HUES64 (cell line): ENCODE measurements around the gene TNIK.
"Not testable (repeated sequence)": the region's sequence is repeated elsewhere in the genome, so short reads cannot be mapped to it uniquely, and the experiment has no call there.

Source experiments
- H3K27ac ChIP-seq: 2 replicates; pipeline ENCODE4 v1.7.0; 2013; ENCODE audit warnings: low read depth, low read length, inconsistent platforms
- H3K27me3 ChIP-seq: 2 replicates; pipeline ENCODE4 v1.6.1; 2013; ENCODE audit warnings: mild to moderate bottlenecking, low read length; ENCODE audit not compliant: insufficient read depth
- H3K36me3 ChIP-seq: 2 replicates; pipeline ENCODE4 v1.6.1; 2013; ENCODE audit warnings: mild to moderate bottlenecking, low read length; ENCODE audit not compliant: insufficient read depth
- H3K4me1 ChIP-seq: 2 replicates; pipeline ENCODE4 v1.6.1; 2013; ENCODE audit warnings: mild to moderate bottlenecking, low read length, moderate library complexity; ENCODE audit not compliant: insufficient read depth
- H3K4me3 ChIP-seq: 2 replicates; pipeline ENCODE4 v1.5.1; 2013; ENCODE audit warnings: mild to moderate bottlenecking, low read length, moderate library complexity
- H3K9ac ChIP-seq: 2 replicates; pipeline ENCODE4 v1.6.1; 2013; ENCODE audit warnings: mild to moderate bottlenecking, low read depth, low read length
- H3K9me3 ChIP-seq: 2 replicates; pipeline ENCODE4 v1.6.1; 2013; ENCODE audit warnings: low read depth, low read length; ENCODE audit not compliant: insufficient read depth
- WGBS: fragments of 150-250, 120-280 bp; methylation state at CpG from one replicate; pipeline ENCODE4 v1.1.7; 2013; ENCODE audit warnings: missing lambda C conversion rate; 5-methylcytosine and 5-hydroxymethylcytosine counted together

The TNIK gene

DNA sequence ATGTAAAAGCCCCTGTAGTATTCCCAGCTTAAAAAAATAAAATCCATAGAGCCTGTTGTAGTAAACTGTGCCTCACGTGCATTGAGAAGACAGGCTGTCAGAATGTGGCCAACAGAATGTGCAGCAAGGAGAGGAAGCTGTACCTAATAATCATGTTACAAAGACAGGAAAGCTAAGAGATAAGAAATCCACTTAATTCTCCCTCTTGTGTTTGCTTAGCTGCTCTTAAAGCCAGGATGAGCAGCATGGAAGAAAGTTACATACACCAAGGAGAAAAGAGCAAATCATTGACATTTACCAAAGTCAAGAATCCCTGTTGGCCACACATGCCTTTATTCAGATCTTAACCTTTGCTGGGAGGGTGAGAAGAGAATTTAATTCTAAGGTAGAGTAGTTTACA is 85.9 kb downstream of the TNIK start:
- Histone ChIP-seq H3K9ac (no peak overlapping the region), H3K36me3 (no peaks in the 10 kb centered on the region), H3K27ac (no peak overlapping the region), H3K4me1 (peaks cover 9% of the 10 kb centered on the region), H3K9me3 (no peaks in the 10 kb centered on the region), H3K4me3 (no peak overlapping the region), H3K27me3 (no peaks in the 10 kb centered on the region)
- 67% methylated on average over 1 of the region's 1 CpG for WGBS

DNA sequence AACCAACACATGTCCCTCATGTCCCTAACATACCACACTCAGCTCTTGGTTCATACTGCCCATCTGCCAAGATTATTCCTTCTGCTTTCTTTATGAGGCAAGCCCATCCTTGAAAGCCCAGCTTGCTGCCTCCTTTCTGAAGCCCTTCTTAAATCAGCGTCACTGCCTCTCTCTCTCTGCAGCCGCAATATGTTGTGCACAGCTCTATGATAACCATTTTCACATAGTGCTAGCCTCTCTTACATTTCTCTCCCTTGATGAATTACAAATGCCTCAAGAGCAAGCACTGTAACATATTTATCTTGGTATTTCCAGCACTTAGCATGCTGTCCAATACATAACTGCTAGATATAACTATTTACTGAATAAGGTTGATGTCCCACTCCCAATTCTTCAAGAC is 86.5 kb downstream of the TNIK start:
- H3K27ac ChIP-seq = no peak overlapping the region
- no peak overlapping the region for H3K4me3 ChIP-seq
- 95% methylated on average over 2 of the region's 2 CpGs for WGBS

GRCh38 chr3:171372694-171373093 is 87.5 kb downstream of the TNIK start:
- H3K4me3 ChIP-seq = no peak overlapping the region
- H3K9ac ChIP-seq = no peak overlapping the region
- no peak overlapping the region for H3K27ac ChIP-seq
- H3K4me1 ChIP-seq = peaks cover 3% of the 10 kb centered on the region; the same call in 1 of the 2 replicates
- H3K36me3 ChIP-seq = no peaks in the 10 kb centered on the region
- no peaks in the 10 kb centered on the region for H3K9me3 ChIP-seq
- 93% methylated on average over 1 of the region's 2 CpGs for WGBS
- no peaks in the 10 kb centered on the region for H3K27me3 ChIP-seq

More for the DNA sequence above, 86.5 kb downstream of the TNIK start:
- Histone ChIP-seq H3K36me3 (no peaks in the 10 kb centered on the region), H3K9ac (no peak overlapping the region), H3K4me1 (peaks cover 9% of the 10 kb centered on the region), H3K9me3 (no peaks in the 10 kb centered on the region), H3K27me3 (no peaks in the 10 kb centered on the region)

GRCh38 chr3:171371354-171371753 is 88.9 kb downstream of the TNIK start:
- no peak overlapping the region for H3K27ac ChIP-seq
- no peaks in the 10 kb centered on the region for H3K9me3 ChIP-seq
- 90% methylated on average over 3 of the region's 3 CpGs for whole genome bisulfite sequencing
- no peaks in the 10 kb centered on the region for H3K27me3 ChIP-seq
- no peaks in the 10 kb centered on the region for H3K36me3 ChIP-seq
- H3K9ac ChIP-seq = no peak overlapping the region
- H3K4me3 ChIP-seq = no peak overlapping the region
- peaks cover 3% of the 10 kb centered on the region; the same call in 1 of the 2 replicates for H3K4me1 ChIP-seq

- Histone ChIP-seq H3K36me3 (no peaks in the 10 kb centered on the region), H3K9me3 (no peaks in the 10 kb centered on the region), H3K27ac (no peak overlapping the region), H3K4me1 (no peaks in the 10 kb centered on the region; the same call in 1 of the 2 replicates), H3K9ac (no peak overlapping the region), H3K4me3 (no peak overlapping the region), H3K27me3 (no peaks in the 10 kb centered on the region)
- WGBS = no CpG with 5 or more reads among the region's 1 CpG
Measured at GRCh38 chr3:171369156-171369555, 91.0 kb downstream of the TNIK start.

GRCh38 chr3:171366738-171367137 is 93.5 kb downstream of the TNIK start:
- H3K9me3 ChIP-seq, H3K27ac ChIP-seq, H3K36me3 ChIP-seq, H3K4me3 ChIP-seq, H3K27me3 ChIP-seq, H3K4me1 ChIP-seq, H3K9ac ChIP-seq: not testable (repeated sequence)
- WGBS = 93% methylated on average over 4 of the region's 5 CpGs

GRCh38 chr3:171366043-171366442 is 94.2 kb downstream of the TNIK start:
- Histone ChIP-seq H3K4me1 (no peaks in the 10 kb centered on the region; the same call in 1 of the 2 replicates), H3K27me3 (no peaks in the 10 kb centered on the region), H3K36me3 (no peaks in the 10 kb centered on the region), H3K4me3 (no peak overlapping the region), H3K9ac (no peak overlapping the region), H3K27ac (no peak overlapping the region), H3K9me3 (no peaks in the 10 kb centered on the region)
- WGBS = no CpG with 5 or more reads among the region's 1 CpG

GRCh38 chr3:171365489-171365888 is 94.7 kb downstream of the TNIK start:
- H3K36me3 ChIP-seq = no peaks in the 10 kb centered on the region
- no CpG with 5 or more reads among the region's 2 CpGs for WGBS
- no peak overlapping the region for H3K4me3 ChIP-seq
- H3K4me1 ChIP-seq = no peaks in the 10 kb centered on the region; the same call in 1 of the 2 replicates
- H3K9me3 ChIP-seq = no peaks in the 10 kb centered on the region
- no peak overlapping the region for H3K9ac ChIP-seq
- no peak overlapping the region for H3K27ac ChIP-seq
- no peaks in the 10 kb centered on the region for H3K27me3 ChIP-seq

DNA sequence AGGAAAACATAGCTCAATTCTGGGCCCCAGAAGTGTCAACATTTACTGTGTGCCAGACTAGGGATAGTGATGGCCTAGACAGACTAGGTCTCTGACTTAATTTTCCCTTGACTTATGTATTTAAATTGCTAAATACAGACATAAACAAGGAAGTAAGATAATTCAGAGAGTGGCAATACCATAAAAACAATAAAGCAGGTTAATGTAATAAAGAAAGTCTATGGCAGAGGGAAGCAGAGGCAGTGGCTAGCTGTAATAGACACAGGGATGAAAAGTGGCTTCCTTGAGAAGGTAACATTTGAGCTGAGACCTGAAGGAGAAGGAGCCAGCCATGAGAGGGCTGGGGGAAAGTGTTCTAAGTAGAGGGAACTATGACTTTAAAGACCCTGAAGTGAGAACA is 95.7 kb downstream of the TNIK start:
- Histone ChIP-seq H3K36me3 (no peaks in the 10 kb centered on the region), H3K27ac (no peak overlapping the region), H3K4me3 (no peak overlapping the region), H3K27me3 (no peaks in the 10 kb centered on the region), H3K9ac (no peak overlapping the region), H3K4me1 (no peaks in the 10 kb centered on the region), H3K9me3 (no peaks in the 10 kb centered on the region)

DNA sequence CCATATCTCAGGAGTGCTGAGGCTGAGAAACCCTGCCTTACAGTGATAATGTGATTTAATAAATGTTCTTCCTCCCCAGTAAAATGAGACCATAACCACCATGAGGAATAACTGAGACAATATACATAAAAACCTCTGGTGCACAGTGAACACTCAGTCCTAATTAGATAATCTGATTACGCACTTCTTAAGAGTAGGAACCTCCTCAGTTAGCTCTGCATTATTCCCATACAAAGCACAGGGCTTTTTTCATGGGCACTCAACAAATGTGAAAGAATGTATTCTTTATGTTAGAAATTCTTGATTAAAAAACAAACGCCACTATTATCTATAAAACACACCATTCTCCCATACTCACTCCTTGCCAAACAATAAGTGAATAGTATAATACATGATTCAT is 97.0 kb downstream of the TNIK start:
- 95% methylated on average over 1 of the region's 2 CpGs for WGBS
- H3K4me1 ChIP-seq = no peaks in the 10 kb centered on the region

GRCh38 chr3:171362575-171362974 is 97.6 kb downstream of the TNIK start:
- no peaks in the 10 kb centered on the region for H3K36me3 ChIP-seq
- no peaks in the 10 kb centered on the region for H3K27me3 ChIP-seq
- no peak overlapping the region for H3K9ac ChIP-seq
- no peaks in the 10 kb centered on the region for H3K9me3 ChIP-seq
- H3K27ac ChIP-seq = no peak overlapping the region
- no peak overlapping the region for H3K4me3 ChIP-seq
- H3K4me1 ChIP-seq = no peaks in the 10 kb centered on the region

More for the DNA sequence above, 97.0 kb downstream of the TNIK start:
- Histone ChIP-seq H3K9ac (no peak overlapping the region), H3K27ac (no peak overlapping the region), H3K36me3 (no peaks in the 10 kb centered on the region), H3K4me3 (no peak overlapping the region), H3K27me3 (no peaks in the 10 kb centered on the region), H3K9me3 (no peaks in the 10 kb centered on the region)

GRCh38 chr3:171358881-171359198 is 101.4 kb downstream of the TNIK start:
- H3K27me3 ChIP-seq = no peaks in the 10 kb centered on the region
- no peaks in the 10 kb centered on the region for H3K9me3 ChIP-seq
- no peak overlapping the region for H3K9ac ChIP-seq
- H3K36me3 ChIP-seq = no peaks in the 10 kb centered on the region
- H3K27ac ChIP-seq = no peak overlapping the region
- H3K4me3 ChIP-seq = no peak overlapping the region
- WGBS = 100% methylated on average over 2 of the region's 2 CpGs
- H3K4me1 ChIP-seq = peaks cover 6% of the 10 kb centered on the region; the same call in 1 of the 2 replicates
